MM.1S (cell line): ENCODE measurements around the gene BTN2A1.
A peak's percentile ranks its signal among the peaks of the same experiment; 100 is the strongest.

Source experiments
- DNase-seq: peaks from one replicate; pipeline ENCODE4 v3.0.0-alpha.2; 2015
- H2AFZ ChIP-seq: fragments of 300-600 bp; sonication (generic); 2 replicates; pipeline ENCODE4 v1.6.0; 2016; ENCODE audit warnings: antibody characterized with exemption, low read length
- H3F3A ChIP-seq: fragments of 300-600 bp; sonication (generic); 2 replicates; pipeline ENCODE4 v1.6.1; 2016; ENCODE audit warnings: mild to moderate bottlenecking, antibody characterized with exemption, low read length, moderate library complexity, mixed read lengths; ENCODE audit not compliant: insufficient read depth
- H3K27ac ChIP-seq: fragments of 300-600 bp; sonication (generic); 2 replicates; pipeline ENCODE4 v1.5.1; 2016; ENCODE audit warnings: mild to moderate bottlenecking, low read length
- H3K27me3 ChIP-seq: fragments of 300-600 bp; sonication (generic); replicated peaks from 2 replicates; pipeline ENCODE4 v1.6.0; 2016; ENCODE audit warnings: low read length; ENCODE audit not compliant: insufficient read depth
- H3K36me3 ChIP-seq: fragments of 300-600 bp; sonication (generic); replicated peaks from 2 replicates; pipeline ENCODE4 v1.6.1; 2016; ENCODE audit warnings: mild to moderate bottlenecking, low read length, mixed read lengths; ENCODE audit not compliant: insufficient read depth
- H3K4me1 ChIP-seq: fragments of 300-600 bp; sonication (generic); 2 replicates; pipeline ENCODE4 v1.6.1; 2016; ENCODE audit warnings: low read length, mixed read lengths
- H3K4me2 ChIP-seq: fragments of 300-600 bp; sonication (generic); 2 replicates; pipeline ENCODE4 v1.6.0; 2016; ENCODE audit warnings: low read depth, low read length
- H3K4me3 ChIP-seq: fragments of 300-600 bp; sonication (generic); 2 replicates; pipeline ENCODE4 v1.5.1; 2016; ENCODE audit warnings: low read length, mixed read lengths
- H3K79me2 ChIP-seq: fragments of 300-600 bp; sonication (generic); 2 replicates; pipeline ENCODE4 v1.6.1; 2016; ENCODE audit warnings: mixed run types, low read length, mixed read lengths
- H3K9ac ChIP-seq: fragments of 300-600 bp; sonication (generic); 2 replicates; pipeline ENCODE4 v1.6.1; 2016; ENCODE audit warnings: low read length, mixed read lengths
- H3K9me2 ChIP-seq: fragments of 300-600 bp; sonication (generic); replicated peaks from 2 replicates; pipeline ENCODE4 v1.6.1; 2016; ENCODE audit warnings: mild to moderate bottlenecking, low read length, mixed read lengths; ENCODE audit not compliant: insufficient read depth
- H3K9me3 ChIP-seq: fragments of 300-600 bp; sonication (generic); replicated peaks from 2 replicates; pipeline ENCODE4 v1.6.1; 2016; ENCODE audit warnings: mild to moderate bottlenecking, low read length, mixed read lengths; ENCODE audit not compliant: insufficient read depth
- H4K20me1 ChIP-seq: fragments of 300-600 bp; sonication (generic); 2 replicates; pipeline ENCODE4 v1.6.1; 2016; ENCODE audit warnings: mild to moderate bottlenecking, low read length, moderate library complexity, mixed read lengths; ENCODE audit not compliant: insufficient read depth
- EZH2 ChIP-seq: fragments of 300-600 bp; sonication (generic); optimal IDR thresholded peaks from 2 replicates; pipeline ENCODE3; 2017; ENCODE audit warnings: low read depth, mild to moderate bottlenecking, antibody characterized with exemption, low read length, mixed read lengths
- EZH2phosphoT487 ChIP-seq: fragments of 300-600 bp; sonication (generic); IDR thresholded peaks from 2 replicates; pipeline ENCODE4 v1.6.1; 2018; ENCODE audit warnings: antibody characterized with exemption, low read length
- TF ChIP-seq, protein P1 (sequence below): fragments of 300-600 bp; sonication (generic); IDR thresholded peaks from 2 replicates; pipeline ENCODE4 v1.5.1; 2016; ENCODE audit warnings: antibody characterized with exemption, low read length, mixed read lengths

BTN2A1 gene

DNA sequence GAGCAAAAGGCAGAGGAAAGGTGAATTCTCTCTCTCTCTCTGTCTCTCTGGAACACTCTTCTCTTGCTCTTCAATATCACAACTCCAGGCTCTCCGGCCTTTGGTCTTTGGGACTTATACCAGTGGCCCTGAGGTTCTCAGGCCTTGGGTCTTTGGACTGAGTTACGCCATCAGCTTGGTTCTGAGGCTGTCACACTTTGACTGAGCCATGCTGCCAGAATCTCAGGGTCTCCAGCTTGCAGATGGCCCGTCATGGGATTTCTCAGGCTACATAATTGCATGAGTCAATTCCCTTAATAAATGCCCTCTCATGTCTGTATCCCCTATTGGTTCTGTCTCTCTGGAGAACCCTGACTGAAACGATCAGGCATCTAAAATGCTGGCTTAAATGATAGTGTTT is 12.9 kb downstream of the BTN2A1 start:
- Histone ChIP-seq H3K9ac (no peak overlapping the region), H3F3A (peaks cover 15% of the 10 kb centered on the region), H3K4me2 (no peak overlapping the region), H3K27me3 (no peaks in the 10 kb centered on the region), H3K27ac (no peak overlapping the region), H3K4me1 (peaks cover 15% of the 10 kb centered on the region), H3K9me2 (no peaks in the 10 kb centered on the region), H3K79me2 (no peaks in the 10 kb centered on the region), H3K9me3 (no peaks in the 10 kb centered on the region), H4K20me1 (no peaks in the 10 kb centered on the region), H2AFZ (no peak overlapping the region), H3K36me3 (no peaks in the 10 kb centered on the region; the same call in 1 of the 2 replicates), H3K4me3 (no peak overlapping the region)
- TF ChIP-seq EZH2phosphoT487 (no peak), EZH2 (no peak)
- TF ChIP-seq, protein P1, sequence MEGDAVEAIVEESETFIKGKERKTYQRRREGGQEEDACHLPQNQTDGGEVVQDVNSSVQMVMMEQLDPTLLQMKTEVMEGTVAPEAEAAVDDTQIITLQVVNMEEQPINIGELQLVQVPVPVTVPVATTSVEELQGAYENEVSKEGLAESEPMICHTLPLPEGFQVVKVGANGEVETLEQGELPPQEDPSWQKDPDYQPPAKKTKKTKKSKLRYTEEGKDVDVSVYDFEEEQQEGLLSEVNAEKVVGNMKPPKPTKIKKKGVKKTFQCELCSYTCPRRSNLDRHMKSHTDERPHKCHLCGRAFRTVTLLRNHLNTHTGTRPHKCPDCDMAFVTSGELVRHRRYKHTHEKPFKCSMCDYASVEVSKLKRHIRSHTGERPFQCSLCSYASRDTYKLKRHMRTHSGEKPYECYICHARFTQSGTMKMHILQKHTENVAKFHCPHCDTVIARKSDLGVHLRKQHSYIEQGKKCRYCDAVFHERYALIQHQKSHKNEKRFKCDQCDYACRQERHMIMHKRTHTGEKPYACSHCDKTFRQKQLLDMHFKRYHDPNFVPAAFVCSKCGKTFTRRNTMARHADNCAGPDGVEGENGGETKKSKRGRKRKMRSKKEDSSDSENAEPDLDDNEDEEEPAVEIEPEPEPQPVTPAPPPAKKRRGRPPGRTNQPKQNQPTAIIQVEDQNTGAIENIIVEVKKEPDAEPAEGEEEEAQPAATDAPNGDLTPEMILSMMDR: no peak
- DNase-seq: no peak

DNA sequence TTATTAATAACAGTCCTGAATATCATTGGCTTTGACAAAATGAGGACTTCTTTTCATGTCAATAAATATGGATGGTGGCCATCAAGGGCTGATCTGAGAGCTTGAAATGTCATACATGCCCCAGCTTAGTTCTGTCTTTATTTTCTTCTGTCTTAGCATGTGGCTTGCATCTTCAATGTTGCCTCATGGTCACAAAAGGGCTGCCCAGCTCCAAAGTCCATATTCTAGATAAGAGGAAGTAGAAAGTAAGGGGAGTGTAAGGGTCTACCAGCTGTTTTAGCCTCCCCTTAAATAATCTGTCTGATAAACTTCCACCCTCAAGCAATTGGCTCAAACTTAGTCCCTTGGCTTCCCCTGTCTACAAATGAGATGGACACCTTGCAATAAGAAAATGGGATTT is 14.2 kb downstream of the BTN2A1 start:
- Histone ChIP-seq H3K4me1 (peaks cover 15% of the 10 kb centered on the region), H3K9ac (no peak overlapping the region), H3K36me3 (no peaks in the 10 kb centered on the region; the same call in 1 of the 2 replicates), H3K4me3 (no peak overlapping the region), H3F3A (peaks cover 15% of the 10 kb centered on the region), H2AFZ (no peak overlapping the region), H4K20me1 (no peaks in the 10 kb centered on the region), H3K9me2 (no peaks in the 10 kb centered on the region), H3K27me3 (no peaks in the 10 kb centered on the region), H3K4me2 (no peak overlapping the region), H3K79me2 (no peaks in the 10 kb centered on the region), H3K27ac (no peak overlapping the region), H3K9me3 (no peaks in the 10 kb centered on the region)
- TF ChIP-seq, protein P1: no peak
- TF ChIP-seq EZH2phosphoT487 (no peak), EZH2 (no peak)
- DNase-seq: no peak

DNA sequence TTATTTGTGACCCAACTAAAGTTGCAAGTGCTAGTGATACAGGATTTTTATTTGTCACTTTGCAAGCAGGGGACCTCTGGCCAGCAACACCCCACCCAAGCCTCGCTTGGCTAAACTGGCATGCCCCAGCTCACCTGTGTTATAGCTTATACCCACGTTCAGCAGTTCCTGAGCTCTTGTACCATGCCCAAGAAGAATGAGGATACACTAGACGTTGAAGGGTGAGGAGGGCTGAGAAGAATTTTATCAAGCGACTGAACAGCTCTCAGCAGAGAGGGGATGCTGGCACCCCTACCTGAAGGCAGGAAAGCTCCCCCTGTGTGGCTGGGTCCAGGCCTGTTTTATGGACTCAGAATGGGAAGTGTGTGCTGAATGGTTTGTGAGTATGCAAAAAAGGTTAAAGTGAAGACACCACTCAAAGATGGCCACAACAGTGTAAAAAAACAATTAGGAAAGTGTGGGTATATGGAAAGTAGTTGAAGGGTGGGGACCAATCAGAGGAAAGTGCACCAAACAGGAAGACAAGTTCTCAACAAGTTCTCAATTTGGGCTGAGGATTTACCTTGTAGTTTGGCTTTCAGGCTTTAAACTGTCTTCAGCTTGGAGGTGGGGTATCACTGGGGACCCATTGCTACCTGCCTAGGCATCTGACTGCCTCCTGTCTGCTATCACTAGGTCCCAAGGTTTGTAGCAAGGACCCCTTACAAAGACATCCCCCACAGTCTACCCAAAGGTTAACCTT is 15.0 kb downstream of the BTN2A1 start:
- TF ChIP-seq, protein P1: no peak
- TF ChIP-seq EZH2 (no peak), EZH2phosphoT487 (no peak)
- Histone ChIP-seq H3F3A (peaks cover 15% of the 10 kb centered on the region), H3K4me3 (peak overlapping the region; percentile 60; the same call in 1 of the 2 replicates), H3K9me3 (no peaks in the 10 kb centered on the region), H3K27ac (peak overlapping the region; percentile 83; the same call in 1 of the 2 replicates), H3K9ac (no peak overlapping the region), H4K20me1 (no peaks in the 10 kb centered on the region), H2AFZ (0 out of 2 replicates have a peak overlapping the region, but pooled peaks have one; percentile 5), H3K9me2 (no peaks in the 10 kb centered on the region), H3K27me3 (no peaks in the 10 kb centered on the region), H3K36me3 (no peaks in the 10 kb centered on the region; the same call in 1 of the 2 replicates), H3K4me1 (peaks cover 15% of the 10 kb centered on the region), H3K79me2 (no peaks in the 10 kb centered on the region), H3K4me2 (peak overlapping the region; percentile 94; the same call in 1 of the 2 replicates)
- no peak for DNase-seq
